Endothelial cell of umbilical vein (primary cell): ENCODE results near the gene CTNNA2. TPM values are rescaled to one million over a fixed set of nuclear protein-coding genes. Genes with fewer than 3 reads are reported as not detected.

Source experiments
- BruUV-seq: library from RNA; stranded (reverse); fragments of 400-500 nt; replicated peaks from 2 replicates; lab custom pipeline; 2021; lab: Mats Ljungman, UMichigan
- CTCF ChIA-PET: fragments of 300-600, 350-600 bp; sonication (Branson Sonifier 250); formaldehyde crosslinking; loops from one replicate; lab custom pipeline; 2021; ENCODE audit warnings: antibody characterized with exemption, inconsistent platforms; lab: Charles Lee
- POLR2A ChIA-PET: fragments of 300-600, 350-600 bp; sonication (Branson Sonifier 250); formaldehyde crosslinking; loops from one replicate; lab custom pipeline; 2021; ENCODE audit warnings: antibody characterized with exemption, inconsistent platforms; lab: Charles Lee
- DNase-seq: peaks from one replicate; pipeline ENCODE4 v3.0.0-alpha.2; 2011; ENCODE audit warnings: low read depth, low spot score
- FAIRE-seq: peaks from 2 replicates; lab custom pipeline; 2011; peaks lifted over from hg19 to GRCh38; lab: Jason Lieb, UNC
- H2AFZ ChIP-seq: 2 replicates; pipeline ENCODE4 v1.6.0; 2012; ENCODE audit warnings: low read depth, low read length, control low read depth, inconsistent platforms
- H3K27ac ChIP-seq: 2 replicates; pipeline ENCODE4 v1.5.1; 2011; ENCODE audit warnings: low read depth, mild to moderate bottlenecking, control low read depth, low read length, moderate library complexity; ENCODE audit not compliant: insufficient read depth
- H3K27me3 ChIP-seq, 2 experiments: 2 replicates each; pipeline versions ENCODE4 v1.6.0 to v1.6.1; 2011; ENCODE audit warnings: low read length in 2 of 2, mixed read lengths in 1 of 2; ENCODE audit not compliant: control insufficient read depth in 2 of 2, insufficient read depth in 2 of 2
- H3K36me3 ChIP-seq, 2 experiments: 2 replicates in 1 of 2; 3 replicates in 1 of 2; pipeline ENCODE4 v1.5.1; 2011; ENCODE audit warnings: low read length in 2 of 2, mild to moderate bottlenecking in 1 of 2, moderate library complexity in 1 of 2; ENCODE audit not compliant: control insufficient read depth in 2 of 2, insufficient read depth in 2 of 2; ENCODE audit errors: extremely low read depth in 1 of 2
- H3K4me1 ChIP-seq: 3 replicates; pipeline ENCODE4 v1.5.1; 2011; ENCODE audit warnings: mild to moderate bottlenecking, low read length; ENCODE audit not compliant: control insufficient read depth, insufficient read depth; ENCODE audit errors: extremely low read depth
- H3K4me2 ChIP-seq: 2 replicates; pipeline ENCODE4 v1.6.1; 2011; ENCODE audit warnings: low read length, control low read depth, mixed read lengths; ENCODE audit not compliant: insufficient read depth
- H3K4me3 ChIP-seq, 3 experiments: fragments of 200-600 bp in 1 of 3; sonication (generic), shearing (Covaris generic) in 1 of 3; replicated peaks in 1 of 3; 2 replicates each; pipeline ENCODE4 v1.5.1; 2011 to 2016; ENCODE audit warnings: control low read depth in 3 of 3, low read length in 3 of 3, mild to moderate bottlenecking in 2 of 3, inconsistent platforms in 1 of 3, low read depth in 1 of 3, moderate library complexity in 1 of 3; ENCODE audit not compliant: insufficient read depth in 1 of 3
- H3K79me2 ChIP-seq: 2 replicates; pipeline ENCODE4 v1.6.0; 2012; ENCODE audit warnings: low read length, inconsistent platforms; ENCODE audit not compliant: control insufficient read depth, insufficient read depth
- H3K9ac ChIP-seq: replicated peaks from 2 replicates; pipeline ENCODE3; 2011; ENCODE audit warnings: low read length, control low read depth; ENCODE audit not compliant: insufficient read depth; ENCODE audit errors: extremely low read depth
- H3K9me1 ChIP-seq: replicated peaks from 3 replicates; pipeline ENCODE4 v1.6.0; 2011; ENCODE audit warnings: mild to moderate bottlenecking, low read length; ENCODE audit not compliant: control insufficient read depth, insufficient read depth; ENCODE audit errors: extremely low read depth
- H3K9me3 ChIP-seq: replicated peaks from 2 replicates; pipeline ENCODE4 v1.5.1; 2012; ENCODE audit warnings: low read length, inconsistent platforms; ENCODE audit not compliant: control insufficient read depth, insufficient read depth
- H4K20me1 ChIP-seq: replicated peaks from 2 replicates; pipeline ENCODE3; 2011; ENCODE audit warnings: mild to moderate bottlenecking, low read length; ENCODE audit not compliant: control insufficient read depth, insufficient read depth; ENCODE audit errors: extremely low read depth
- CTCF ChIP-seq, 2 donors: IDR thresholded peaks; 1 replicate in 1 of 2; 2 replicates in 1 of 2; pipeline ENCODE4 v1.5.1; 2011; ENCODE audit warnings: low read length in 2 of 2, mild to moderate bottlenecking in 2 of 2, moderate library complexity in 2 of 2, control low read depth in 1 of 2, inconsistent platforms in 1 of 2, low read depth in 1 of 2; ENCODE audit not compliant: insufficient read depth in 1 of 2; ENCODE audit errors: extremely low read depth in 1 of 2
- EZH2 ChIP-seq: IDR thresholded peaks from 2 replicates; pipeline ENCODE4 v1.6.1; 2012; ENCODE audit warnings: borderline replicate concordance, low read depth, mild to moderate bottlenecking, moderate library complexity, low read length, inconsistent platforms; ENCODE audit not compliant: severe bottlenecking
- FOS ChIP-seq: IDR thresholded peaks from 2 replicates; pipeline ENCODE4 v1.6.1; 2011; ENCODE audit warnings: mild to moderate bottlenecking, low read length, moderate library complexity, borderline replicate concordance; ENCODE audit not compliant: insufficient read depth
- GATA2 ChIP-seq: IDR thresholded peaks from 2 replicates; pipeline ENCODE4 v1.7.0; 2011; ENCODE audit warnings: low read depth, mild to moderate bottlenecking, moderate library complexity, mixed read lengths, low read length; ENCODE audit not compliant: insufficient read length, insufficient read depth
- JUN ChIP-seq: IDR thresholded peaks from 2 replicates; pipeline ENCODE4 v1.6.1; 2011; ENCODE audit warnings: borderline replicate concordance, low read depth; ENCODE audit not compliant: insufficient read length, insufficient read depth
- MAX ChIP-seq: IDR thresholded peaks from 2 replicates; pipeline ENCODE4 v1.6.1; 2011; ENCODE audit not compliant: insufficient read depth, insufficient read length
- MYC ChIP-seq: IDR thresholded peaks from one replicate; pipeline ENCODE4 v1.6.1; 2011; ENCODE audit warnings: mild to moderate bottlenecking, low read depth, low read length
- POLR2A ChIP-seq: IDR thresholded peaks from 2 replicates; pipeline ENCODE4 v1.6.1; 2012; ENCODE audit warnings: low read depth, mild to moderate bottlenecking, control low read depth, low read length
- POLR2AphosphoS5 ChIP-seq: IDR thresholded peaks from 2 replicates; pipeline ENCODE4 v1.6.1; 2012; ENCODE audit warnings: low read depth, mild to moderate bottlenecking, control low read depth, low read length, moderate library complexity; ENCODE audit not compliant: insufficient read depth
- dilution Hi-C: fragments of 300-500 bp; cut with MboI; formaldehyde crosslinking; loops from one replicate; pipeline ENCODE4 v1.15.0; 2019; ENCODE audit warnings: low sequenced_read_pairs; ENCODE audit not compliant: extremely low pct_ligation_motif_present
- intact Hi-C: fragments of 100-400 bp; cut with micrococcal nuclease; formaldehyde crosslinking; loops from one replicate; pipeline ENCODE4 v1.10.0; 2022
- polyA plus RNA-seq, 4 experiments: library from polyadenylated mRNA; depleted of rRNA in 3 of 4; stranded (reverse) in 3 of 4; unstranded in 1 of 4; fragments of >200 nt; gene quantifications; 2 replicates each; pipeline versions ENCODE4 v1.2.1 to v1.2.3, GENCODE V29; 2011 to 2012; ENCODE audit warnings: missing spikeins in 1 of 4
- total RNA-seq: library from RNA; stranded (reverse); gene quantifications from 2 replicates; pipeline ENCODE4 v1.2.3, GENCODE V29; 2021

The CTNNA2 gene
- total and polyA plus RNA-seq, 2 donors (not counting 3 experiments of a cell fraction or from before 2014, with no cell fraction given): not detected

GRCh38 chr2:80153151-80153550 lies 640.3 kb downstream of the CTNNA2 start:
- Histone ChIP-seq H2AFZ (no peak overlapping the region), H3K9ac (no peak overlapping the region), H3K4me1 (no peaks in the 10 kb centered on the region), H3K4me3 (no peak overlapping the region), H3K27me3 (no peaks in the 10 kb centered on the region), H3K9me1 (no peaks in the 10 kb centered on the region), H3K79me2 (no peaks in the 10 kb centered on the region), H3K27ac (no peak overlapping the region), H3K36me3 (no peaks in the 10 kb centered on the region), H3K4me2 (no peak overlapping the region), H3K9me3 (peaks cover 7% of the 10 kb centered on the region), H4K20me1 (no peaks in the 10 kb centered on the region)
- DNase-seq (no peak), FAIRE-seq (no peak)
- CTCF ChIA-PET: no interaction called here
- dilution Hi-C loops (no loop called here), intact Hi-C loops (no loop called here)
- POLR2A ChIA-PET: no interaction called here
- BruUV-seq: no TSS peak
- no peak for TF ChIP-seq FOS
- no peak for TF ChIP-seq MYC
- TF ChIP-seq GATA2: no peak
- TF ChIP-seq POLR2A: no peak
- no peak for TF ChIP-seq JUN
- TF ChIP-seq EZH2: no peak
- no peak for TF ChIP-seq POLR2AphosphoS5
- TF ChIP-seq CTCF (IDR thresholded peaks at IDR 0.05; ENCODE audit: extremely low read depth in 1 of 2, insufficient read depth in 1 of 2, low read depth in 1 of 2, low read length in 2 of 2): no peak
- TF ChIP-seq MAX: no peak
